ENCODE results near the gene C1QTNF8.

Gene C1QTNF8

GRCh38 chr16:1096169-1097082 lies at the start of gene C1QTNF8:
TSS of gene C1QTNF8 (minus strand) at chr16:1096244. CDS start at chr16:1094922, 1,322 bp downstream.
- no peak for DNase-seq
- Mint-ChIP-seq H3K27me3 (peaks cover 22% of the 10 kb centered on the region), H3K4me3 (no peak within 1 kb of the TSS), H3K4me1 (no peaks in the 10 kb centered on the region), H3K27ac (no peak within 1 kb of the TSS), H3K9me3 (peaks cover 9% of the 10 kb centered on the region), H3K36me3 (peaks cover 6% of the 10 kb centered on the region)
- CTCF ChIA-PET, result no interaction called here

- Mint-ChIP-seq H3K9me3 (peaks cover 5% of the 10 kb centered on the region), H3K36me3 (no peaks in the 10 kb centered on the region), H3K4me3 (no peak overlapping the region), H3K27ac (no peak overlapping the region), H3K4me1 (no peaks in the 10 kb centered on the region), H3K27me3 (peaks cover 10% of the 10 kb centered on the region)
- CTCF ChIA-PET, result no interaction called here
- no peak for DNase-seq
Measured at GRCh38 chr16:1145383-1146100, 49.5 kb upstream of the C1QTNF8 start.

GRCh38 chr16:1144476-1145382 lies 48.7 kb upstream of the C1QTNF8 start:
- Mint-ChIP-seq H3K36me3 (no peaks in the 10 kb centered on the region), H3K27me3 (peaks cover 12% of the 10 kb centered on the region), H3K4me1 (no peaks in the 10 kb centered on the region), H3K4me3 (no peak overlapping the region), H3K9me3 (peaks cover 5% of the 10 kb centered on the region), H3K27ac (no peak overlapping the region)
- DNase-seq, result no peak
- CTCF ChIA-PET, result no interaction called here

GRCh38 chr16:1143761-1144450 lies 47.9 kb upstream of the C1QTNF8 start:
- Mint-ChIP-seq H3K4me1 (no peaks in the 10 kb centered on the region), H3K9me3 (peaks cover 5% of the 10 kb centered on the region), H3K4me3 (no peak overlapping the region), H3K27me3 (peaks cover 8% of the 10 kb centered on the region), H3K27ac (no peak overlapping the region), H3K36me3 (no peaks in the 10 kb centered on the region)
- no peak for DNase-seq
- CTCF ChIA-PET, result no interaction called here

GRCh38 chr16:1142911-1143310 lies 46.9 kb upstream of the C1QTNF8 start:
- no peak overlapping the region for H3K27ac Mint-ChIP-seq
- DNase-seq, result no peak
- CTCF ChIA-PET, result no interaction called here
- H3K4me1 Mint-ChIP-seq, result no peaks in the 10 kb centered on the region
- H3K36me3 Mint-ChIP-seq, result no peaks in the 10 kb centered on the region
- peaks cover 8% of the 10 kb centered on the region for H3K27me3 Mint-ChIP-seq
- H3K4me3 Mint-ChIP-seq, result no peak overlapping the region
- peaks cover 4% of the 10 kb centered on the region for H3K9me3 Mint-ChIP-seq

- H3K27ac Mint-ChIP-seq, result no peak overlapping the region
- CTCF ChIA-PET, result no interaction called here
Measured at GRCh38 chr16:1141716-1142115, 45.7 kb upstream of the C1QTNF8 start.

GRCh38 chr16:1141191-1141590 lies 45.1 kb upstream of the C1QTNF8 start:
- Mint-ChIP-seq H3K4me3 (no peak overlapping the region), H3K9me3 (no peaks in the 10 kb centered on the region), H3K27me3 (peaks cover 8% of the 10 kb centered on the region), H3K27ac (no peak overlapping the region), H3K36me3 (no peaks in the 10 kb centered on the region), H3K4me1 (no peaks in the 10 kb centered on the region)
- no peak for DNase-seq
- CTCF ChIA-PET, result no interaction called here

More at GRCh38 chr16:1141716-1142115, 45.7 kb upstream of the C1QTNF8 start:
- H3K36me3 Mint-ChIP-seq, result no peaks in the 10 kb centered on the region
- no peak for DNase-seq
- H3K9me3 Mint-ChIP-seq, result no peaks in the 10 kb centered on the region
- H3K4me3 Mint-ChIP-seq, result no peak overlapping the region
- no peaks in the 10 kb centered on the region for H3K4me1 Mint-ChIP-seq
- peaks cover 8% of the 10 kb centered on the region for H3K27me3 Mint-ChIP-seq

GRCh38 chr16:1140582-1141162 lies 44.6 kb upstream of the C1QTNF8 start:
- H3K9me3 Mint-ChIP-seq, result no peaks in the 10 kb centered on the region
- H3K4me3 Mint-ChIP-seq, result no peak overlapping the region
- DNase-seq, result no peak
- H3K27me3 Mint-ChIP-seq, result peaks cover 8% of the 10 kb centered on the region
- H3K36me3 Mint-ChIP-seq, result no peaks in the 10 kb centered on the region
- H3K4me1 Mint-ChIP-seq, result no peaks in the 10 kb centered on the region
- CTCF ChIA-PET, result no interaction called here
- H3K27ac Mint-ChIP-seq, result no peak overlapping the region

- no peak for DNase-seq
- no peaks in the 10 kb centered on the region for H3K36me3 Mint-ChIP-seq
Measured at GRCh38 chr16:1137604-1138003, 41.6 kb upstream of the C1QTNF8 start.

GRCh38 chr16:1135459-1135825 lies 39.4 kb upstream of the C1QTNF8 start:
- Mint-ChIP-seq H3K27me3 (peaks cover 2% of the 10 kb centered on the region), H3K4me3 (no peak overlapping the region), H3K27ac (no peak overlapping the region), H3K36me3 (no peaks in the 10 kb centered on the region), H3K4me1 (no peaks in the 10 kb centered on the region), H3K9me3 (no peaks in the 10 kb centered on the region)
- CTCF ChIA-PET, result no interaction called here
- DNase-seq, result no peak

More at GRCh38 chr16:1137604-1138003, 41.6 kb upstream of the C1QTNF8 start:
- CTCF ChIA-PET, result no interaction called here
- H3K4me3 Mint-ChIP-seq, result no peak overlapping the region
- H3K9me3 Mint-ChIP-seq, result no peaks in the 10 kb centered on the region
- H3K27me3 Mint-ChIP-seq, result peaks cover 8% of the 10 kb centered on the region
- no peak overlapping the region for H3K27ac Mint-ChIP-seq
- no peaks in the 10 kb centered on the region for H3K4me1 Mint-ChIP-seq

- CTCF ChIA-PET, result no interaction called here
- DNase-seq, result no peak
- no peaks in the 10 kb centered on the region for H3K36me3 Mint-ChIP-seq
- H3K27me3 Mint-ChIP-seq, result no peaks in the 10 kb centered on the region
- no peaks in the 10 kb centered on the region for H3K9me3 Mint-ChIP-seq
- H3K27ac Mint-ChIP-seq, result no peak overlapping the region
- H3K4me3 Mint-ChIP-seq, result no peak overlapping the region
- no peaks in the 10 kb centered on the region for H3K4me1 Mint-ChIP-seq
Measured at GRCh38 chr16:1134776-1135458, 38.9 kb upstream of the C1QTNF8 start.

- H3K27me3 Mint-ChIP-seq, result no peaks in the 10 kb centered on the region
- no peaks in the 10 kb centered on the region for H3K36me3 Mint-ChIP-seq
- no peaks in the 10 kb centered on the region for H3K9me3 Mint-ChIP-seq
- no peak overlapping the region for H3K4me3 Mint-ChIP-seq
- H3K4me1 Mint-ChIP-seq, result no peaks in the 10 kb centered on the region
- CTCF ChIA-PET, result no interaction called here
- DNase-seq, result no peak
- H3K27ac Mint-ChIP-seq, result no peak overlapping the region
Measured at GRCh38 chr16:1133810-1134520, 37.9 kb upstream of the C1QTNF8 start.

GRCh38 chr16:1133271-1133670 lies 37.2 kb upstream of the C1QTNF8 start:
- H3K27ac Mint-ChIP-seq, result no peak overlapping the region
- no peaks in the 10 kb centered on the region for H3K9me3 Mint-ChIP-seq
- CTCF ChIA-PET, result no interaction called here
- no peaks in the 10 kb centered on the region for H3K36me3 Mint-ChIP-seq
- H3K4me3 Mint-ChIP-seq, result no peak overlapping the region
- no peaks in the 10 kb centered on the region for H3K4me1 Mint-ChIP-seq
- no peaks in the 10 kb centered on the region for H3K27me3 Mint-ChIP-seq
- DNase-seq, result no peak

Data from activated naive CD4-positive, alpha-beta T cell treated with anti-CD3 and anti-CD28 coated beads, Interleukin-2, amount 10 ng/mL, durations not matched to agents 7 days and 5 days (primary cell).